GM12873 (cell line): ENCODE results near the gene SPATA19.

Experiments
- CTCF ChIP-seq: IDR thresholded peaks from 2 replicates; pipeline ENCODE4 v1.5.1; 2012; ENCODE audit warnings: low read depth, mild to moderate bottlenecking, moderate library complexity, low read length, control low read depth; ENCODE audit not compliant: insufficient read depth; ENCODE audit errors: missing control alignments

SPATA19 gene

GRCh38 chr11:133816146-133816870 is 29.0 kb downstream of the SPATA19 start:
- TF ChIP-seq CTCF: no peak

- TF ChIP-seq CTCF: no peak
Observed at GRCh38 chr11:133815636-133816035, 29.7 kb downstream of the SPATA19 start.

- no peak for TF ChIP-seq CTCF
Observed at GRCh38 chr11:133814588-133815100, 30.7 kb downstream of the SPATA19 start.

- TF ChIP-seq CTCF: no peak
Observed at GRCh38 chr11:133811850-133812685, 33.2 kb downstream of the SPATA19 start.

- no peak for TF ChIP-seq CTCF
Observed at GRCh38 chr11:133810766-133811165, 34.5 kb downstream of the SPATA19 start.

GRCh38 chr11:133809569-133810491 is 35.5 kb downstream of the SPATA19 start:
- no peak for TF ChIP-seq CTCF
